DOHH2 (cell line): ENCODE measurements around the gene MTHFD1.

Experiments used
- H3F3A ChIP-seq: fragments of 200-600 bp; sonication (generic), shearing (Covaris generic); 2 replicates; pipeline ENCODE4 v1.6.0; 2016; ENCODE audit warnings: antibody characterized with exemption, mild to moderate bottlenecking; ENCODE audit not compliant: control insufficient read depth, insufficient read depth
- H3K27ac ChIP-seq: fragments of 200-600 bp; sonication (generic); 2 replicates; pipeline ENCODE4 v1.5.1; 2014; ENCODE audit warnings: low read depth, mild to moderate bottlenecking, low read length, moderate library complexity
- H3K27me3 ChIP-seq: fragments of 200-600 bp; sonication (generic); 2 replicates; pipeline ENCODE4 v1.6.1; 2014; ENCODE audit warnings: mild to moderate bottlenecking, low read length, mixed read lengths; ENCODE audit not compliant: control insufficient read depth
- H3K36me3 ChIP-seq: fragments of 200-600 bp; sonication (generic); 2 replicates; pipeline ENCODE4 v1.6.1; 2014; ENCODE audit warnings: mild to moderate bottlenecking, low read length, moderate library complexity, mixed read lengths; ENCODE audit not compliant: control insufficient read depth
- H3K4me1 ChIP-seq: fragments of 200-600 bp; sonication (generic); 2 replicates; pipeline ENCODE4 v1.6.1; 2014; ENCODE audit warnings: mild to moderate bottlenecking, low read length, mixed read lengths; ENCODE audit not compliant: control insufficient read depth
- H3K4me2 ChIP-seq: fragments of 200-600 bp; sonication (generic); 2 replicates; pipeline ENCODE4 v1.6.0; 2014; ENCODE audit warnings: mild to moderate bottlenecking, low read length, moderate library complexity
- H3K4me3 ChIP-seq: fragments of 200-600 bp; sonication (generic); 2 replicates; pipeline ENCODE4 v1.5.1; 2014; ENCODE audit warnings: mild to moderate bottlenecking, low read length, mixed read lengths
- H3K79me2 ChIP-seq: fragments of 200-600 bp; sonication (generic); 2 replicates; pipeline ENCODE4 v1.6.1; 2014; ENCODE audit warnings: mild to moderate bottlenecking, low read length, mixed read lengths; ENCODE audit not compliant: control insufficient read depth
- H3K9me2 ChIP-seq: fragments of 200-600 bp; sonication (generic); replicated peaks from 2 replicates; pipeline ENCODE4 v1.6.1; 2014; ENCODE audit warnings: mild to moderate bottlenecking, low read length, mixed read lengths; ENCODE audit not compliant: control insufficient read depth
- H3K9me3 ChIP-seq: fragments of 200-600 bp; sonication (generic); 2 replicates; pipeline ENCODE4 v1.6.1; 2014; ENCODE audit warnings: antibody characterized with exemption, low read length, mixed read lengths; ENCODE audit not compliant: control insufficient read depth, insufficient read depth
- H4K20me1 ChIP-seq: fragments of 200-600 bp; sonication (generic); 2 replicates; pipeline ENCODE4 v1.6.0; 2014; ENCODE audit warnings: low read depth, mild to moderate bottlenecking, antibody characterized with exemption, low read length, moderate library complexity; ENCODE audit not compliant: control insufficient read depth, insufficient read depth
- CTCF ChIP-seq: fragments of 200-600 bp; sonication (generic); IDR thresholded peaks from one replicate; pipeline ENCODE4 v1.5.1; 2014; ENCODE audit warnings: antibody characterized with exemption, mild to moderate bottlenecking, low read depth, low read length; ENCODE audit not compliant: poor library complexity, severe bottlenecking
- EZH2phosphoT487 ChIP-seq: fragments of 200-600 bp; sonication (generic); IDR thresholded peaks from 2 replicates; pipeline ENCODE4 v1.6.1; 2017; ENCODE audit warnings: borderline replicate concordance, mild to moderate bottlenecking, antibody characterized with exemption, low read length, moderate library complexity, mixed read lengths

The MTHFD1 gene

DNA sequence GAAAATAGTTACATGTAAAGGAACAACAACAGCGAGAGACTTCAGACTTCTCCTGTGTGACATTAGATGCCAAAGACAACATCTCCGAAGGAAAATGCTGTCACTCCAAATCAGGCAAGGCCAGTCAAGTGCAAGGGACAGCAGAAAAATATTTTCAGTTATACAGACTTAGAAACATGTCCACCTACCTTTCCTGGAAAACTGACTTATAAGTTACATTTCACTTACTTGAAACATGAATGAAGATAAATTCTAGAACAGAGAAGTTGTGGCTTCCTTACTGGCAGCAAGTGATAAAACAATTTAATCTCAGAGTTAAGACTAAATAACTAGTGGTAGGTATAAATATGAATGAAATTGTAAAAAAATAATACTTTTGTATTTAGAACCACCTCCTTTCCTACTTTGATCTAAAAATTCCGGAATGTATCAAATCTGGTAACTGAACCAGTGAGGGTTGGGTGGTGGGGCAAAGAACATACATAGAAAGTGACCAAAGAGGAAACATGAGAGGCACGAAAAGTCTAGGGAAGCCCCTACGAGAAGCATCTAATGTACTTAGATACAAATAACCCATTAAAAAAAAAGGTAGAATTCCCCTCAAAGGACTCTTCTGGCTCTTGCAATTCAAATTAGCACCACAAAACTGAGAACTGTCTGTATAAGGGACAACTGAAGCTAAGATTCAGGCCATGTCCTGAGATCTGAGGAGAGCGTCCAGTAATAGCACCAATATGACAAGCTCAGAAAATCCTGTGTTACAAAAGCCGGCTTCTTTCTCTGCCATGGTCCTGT is 21.2 kb downstream of the MTHFD1 start:
- no peak for TF ChIP-seq CTCF
- TF ChIP-seq EZH2phosphoT487: no peak
- H3K79me2 ChIP-seq: peaks cover 60% of the 10 kb centered on the region
- H3K36me3 ChIP-seq: peaks cover 87% of the 10 kb centered on the region
- no peak overlapping the region for H3K4me3 ChIP-seq
- H3K4me2 ChIP-seq: no peak overlapping the region
- no peaks in the 10 kb centered on the region for H4K20me1 ChIP-seq
- no peaks in the 10 kb centered on the region for H3K9me2 ChIP-seq
- H3F3A ChIP-seq: no peaks in the 10 kb centered on the region
- no peaks in the 10 kb centered on the region for H3K9me3 ChIP-seq
- H3K27me3 ChIP-seq: no peaks in the 10 kb centered on the region
- H3K27ac ChIP-seq: no peak overlapping the region
- H3K4me1 ChIP-seq: no peaks in the 10 kb centered on the region

- no peaks in the 10 kb centered on the region for H3K9me2 ChIP-seq
- no peaks in the 10 kb centered on the region for H3K9me3 ChIP-seq
- H3K4me1 ChIP-seq: no peaks in the 10 kb centered on the region
- H3K36me3 ChIP-seq: peaks cover 85% of the 10 kb centered on the region
- no peak overlapping the region for H3K27ac ChIP-seq
- no peak overlapping the region for H3K4me3 ChIP-seq
- no peaks in the 10 kb centered on the region for H4K20me1 ChIP-seq
- no peaks in the 10 kb centered on the region for H3F3A ChIP-seq
- no peaks in the 10 kb centered on the region for H3K27me3 ChIP-seq
- H3K79me2 ChIP-seq: peaks cover 51% of the 10 kb centered on the region
- H3K4me2 ChIP-seq: no peak overlapping the region
- TF ChIP-seq EZH2phosphoT487: no peak
- TF ChIP-seq CTCF: no peak
Observed at GRCh38 chr14:64410084-64410774, 22.1 kb downstream of the MTHFD1 start.

DNA sequence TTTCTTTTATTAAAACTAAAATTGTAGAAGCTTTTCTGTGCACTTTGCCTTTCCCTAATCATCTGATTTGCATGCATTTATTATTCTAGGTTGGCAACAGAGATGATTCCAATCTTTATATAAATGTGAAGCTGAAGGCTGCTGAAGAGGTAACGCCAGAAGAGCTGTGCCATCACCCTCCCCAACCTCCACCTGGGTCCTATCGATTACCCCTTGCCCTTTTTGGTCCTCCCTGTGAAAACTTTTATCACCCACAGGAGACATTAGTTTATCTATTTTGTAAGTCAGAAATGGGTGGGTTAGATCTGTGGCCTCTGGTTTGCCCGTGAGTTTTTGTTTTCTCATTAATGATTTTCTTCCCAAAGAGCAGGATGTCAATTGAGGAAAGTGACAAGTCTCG is 22.8 kb downstream of the MTHFD1 start:
- no peaks in the 10 kb centered on the region for H4K20me1 ChIP-seq
- H3K27ac ChIP-seq: no peak overlapping the region
- no peaks in the 10 kb centered on the region for H3F3A ChIP-seq
- peaks cover 88% of the 10 kb centered on the region for H3K36me3 ChIP-seq
- H3K27me3 ChIP-seq: no peaks in the 10 kb centered on the region
- H3K4me2 ChIP-seq: no peak overlapping the region
- H3K9me3 ChIP-seq: no peaks in the 10 kb centered on the region
- H3K4me3 ChIP-seq: no peak overlapping the region
- TF ChIP-seq CTCF (no peak), EZH2phosphoT487 (no peak)
- H3K4me1 ChIP-seq: no peaks in the 10 kb centered on the region
- no peaks in the 10 kb centered on the region for H3K9me2 ChIP-seq
- peaks cover 45% of the 10 kb centered on the region for H3K79me2 ChIP-seq
